Muscle layer of colon (tissue), 2 donors: ENCODE results near the gene GABPB2.

ENCODE experiments used
- H3K27ac ChIP-seq: one replicate; pipeline ENCODE4 v1.7.0; 2013; ENCODE audit warnings: low read depth, mild to moderate bottlenecking, low read length, moderate library complexity
- H3K27me3 ChIP-seq, 2 donors: one replicate each; pipeline ENCODE4 v1.7.0; 2013; ENCODE audit warnings: low read length in 2 of 2, mild to moderate bottlenecking in 2 of 2; ENCODE audit not compliant: insufficient read depth in 2 of 2, control insufficient read depth in 1 of 2
- H3K36me3 ChIP-seq: one replicate; pipeline ENCODE4 v1.7.0; 2013; ENCODE audit warnings: mild to moderate bottlenecking, low read length; ENCODE audit not compliant: insufficient read depth
- H3K4me1 ChIP-seq: one replicate; pipeline ENCODE4 v1.7.0; 2013; ENCODE audit warnings: mild to moderate bottlenecking, low read length; ENCODE audit not compliant: insufficient read depth
- H3K4me3 ChIP-seq, 2 donors: one replicate each; pipeline ENCODE4 v1.7.0; 2013; ENCODE audit warnings: low read length in 2 of 2, low read depth in 1 of 2, mild to moderate bottlenecking in 1 of 2, moderate library complexity in 1 of 2
- H3K9ac ChIP-seq: one replicate; pipeline ENCODE4 v1.7.0; 2013; ENCODE audit warnings: low read length
- H3K9me3 ChIP-seq: one replicate; pipeline ENCODE4 v1.7.0; 2013; ENCODE audit warnings: mild to moderate bottlenecking, low read length
- donor health status: abdominal sarcoma.
- donor health status: Adenocarcinoma of cecum.

Gene GABPB2

DNA sequence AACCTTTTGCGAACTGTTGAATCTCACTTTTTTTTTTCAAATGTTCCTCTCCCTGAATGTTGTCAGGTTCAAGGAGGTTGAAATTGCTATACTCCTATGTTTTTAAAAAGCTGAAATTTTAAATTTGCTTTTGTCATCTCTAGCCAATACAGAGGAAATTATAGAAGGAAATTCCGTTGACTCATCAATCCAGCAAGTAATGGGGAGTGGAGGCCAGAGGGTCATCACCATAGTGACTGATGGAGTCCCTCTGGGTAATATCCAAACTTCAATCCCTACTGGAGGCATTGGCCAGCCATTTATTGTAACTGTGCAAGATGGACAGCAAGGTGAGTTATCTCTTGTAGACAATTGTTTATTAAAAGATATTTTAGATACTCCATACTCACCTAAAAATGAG is 36.3 kb downstream of the GABPB2 start:
- H3K9me3 ChIP-seq, result no peaks in the 10 kb centered on the region
- H3K27me3 ChIP-seq, result no peaks in the 10 kb centered on the region
- H3K27ac ChIP-seq, result no peak overlapping the region
- H3K4me1 ChIP-seq, result no peaks in the 10 kb centered on the region
- no peak overlapping the region for H3K4me3 ChIP-seq
- peaks cover 10% of the 10 kb centered on the region for H3K36me3 ChIP-seq
- no peak overlapping the region for H3K9ac ChIP-seq

DNA sequence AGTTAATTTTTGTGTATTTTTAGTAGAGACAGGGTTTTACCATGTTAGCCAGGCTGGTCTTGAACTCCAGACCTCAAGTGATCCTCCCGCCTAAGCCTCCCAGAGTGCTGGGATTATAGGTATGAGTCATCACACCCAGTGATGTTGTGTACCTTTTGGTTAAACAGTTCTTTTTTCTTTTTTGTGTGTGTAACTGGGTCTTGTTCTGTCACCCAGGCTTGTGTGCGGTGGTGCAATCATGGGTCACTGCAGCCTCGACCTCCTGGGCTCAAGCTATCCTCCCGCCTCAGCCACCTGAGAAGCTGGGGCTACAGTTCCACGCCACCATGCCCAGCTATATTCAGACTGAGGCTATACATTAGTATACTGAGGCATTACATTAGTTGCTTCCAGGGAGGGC is 37.8 kb downstream of the GABPB2 start:
- Histone ChIP-seq H3K27me3 (no peaks in the 10 kb centered on the region), H3K9me3 (no peaks in the 10 kb centered on the region), H3K9ac (no peak overlapping the region), H3K4me1 (no peaks in the 10 kb centered on the region), H3K36me3 (peaks cover 10% of the 10 kb centered on the region), H3K4me3 (no peak overlapping the region), H3K27ac (no peak overlapping the region)

DNA sequence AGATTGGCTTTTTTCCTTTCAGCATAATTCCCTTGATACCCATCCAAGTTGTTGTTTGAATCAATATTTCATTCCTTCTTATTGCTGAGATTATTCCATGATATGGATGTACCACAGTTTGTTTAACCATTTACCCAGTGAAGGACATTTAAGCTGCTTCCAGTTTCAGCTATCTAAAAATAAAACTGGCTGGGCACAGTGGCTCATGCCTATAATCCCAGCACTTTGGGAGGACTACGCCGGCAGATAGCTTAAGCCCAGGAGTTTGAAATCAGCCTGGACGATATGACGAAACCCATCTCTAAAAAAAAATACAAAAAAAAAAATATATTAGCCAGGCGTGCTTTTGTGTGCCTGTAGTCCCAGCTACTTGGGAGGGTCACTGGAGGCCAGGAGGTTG is 43.3 kb downstream of the GABPB2 start:
- Histone ChIP-seq H3K9me3 (no peaks in the 10 kb centered on the region), H3K4me3 (no peak overlapping the region), H3K4me1 (no peaks in the 10 kb centered on the region), H3K27ac (no peak overlapping the region), H3K9ac (no peak overlapping the region), H3K36me3 (peaks cover 11% of the 10 kb centered on the region), H3K27me3 (no peaks in the 10 kb centered on the region)

DNA sequence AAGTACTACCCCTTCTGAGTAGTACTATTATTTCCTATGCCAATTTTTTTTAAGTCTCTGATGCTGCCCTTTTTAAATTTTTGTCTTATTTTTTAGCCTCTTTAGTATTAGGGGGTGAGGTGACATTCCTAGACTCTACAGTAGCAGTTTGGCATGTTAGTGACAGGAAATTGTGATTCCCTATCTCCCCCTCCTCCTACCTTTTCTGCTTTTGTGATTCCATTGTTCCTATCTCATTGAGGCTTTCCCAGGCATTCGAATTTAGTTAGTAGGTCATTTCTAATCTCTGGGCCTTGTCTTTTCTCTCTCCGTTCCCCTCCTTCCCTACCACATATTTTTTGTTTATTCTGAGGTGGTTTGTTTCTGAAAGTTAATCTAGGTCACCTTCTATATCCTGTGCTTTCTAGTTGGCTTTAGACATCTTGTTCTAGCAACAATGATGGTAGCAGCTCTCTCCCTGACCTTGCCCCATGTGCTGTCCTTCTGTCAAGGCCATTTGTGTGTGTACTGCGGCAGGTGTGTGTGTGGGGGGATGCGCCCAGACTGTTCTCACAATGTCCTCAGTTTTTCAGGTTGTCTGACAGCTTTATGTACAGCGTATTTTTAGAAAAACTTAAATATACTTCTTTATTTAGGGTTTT is 54.3 kb downstream of the GABPB2 start:
- no peaks in the 10 kb centered on the region for H3K4me1 ChIP-seq
- no peak overlapping the region for H3K27ac ChIP-seq
- H3K36me3 ChIP-seq, result peaks cover 6% of the 10 kb centered on the region
- no peaks in the 10 kb centered on the region for H3K27me3 ChIP-seq
- no peaks in the 10 kb centered on the region for H3K9me3 ChIP-seq
- H3K4me3 ChIP-seq, result no peak overlapping the region
- H3K9ac ChIP-seq, result no peak overlapping the region

DNA sequence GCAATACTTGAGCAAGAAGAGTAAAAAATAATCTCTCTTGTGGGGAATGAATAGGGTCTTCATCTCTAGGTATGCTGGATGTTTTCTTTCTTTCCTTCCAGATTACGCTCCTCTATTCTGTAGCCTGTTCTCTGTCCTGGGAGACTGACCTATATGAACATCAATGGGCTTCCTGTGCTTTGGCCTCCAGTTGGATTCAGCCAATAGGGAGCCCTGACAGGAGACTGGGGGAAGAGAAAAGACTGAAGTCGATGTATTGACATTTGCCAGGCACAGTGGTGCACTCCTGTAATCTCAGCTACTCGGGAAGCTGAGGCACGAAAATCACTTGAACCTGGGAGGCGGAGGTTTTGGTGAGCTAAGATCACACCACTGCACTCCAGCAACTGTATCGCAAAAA is 58.2 kb downstream of the GABPB2 start:
- Histone ChIP-seq H3K4me3 (no peak overlapping the region), H3K9ac (no peak overlapping the region), H3K27ac (no peak overlapping the region), H3K27me3 (no peaks in the 10 kb centered on the region), H3K9me3 (no peaks in the 10 kb centered on the region), H3K4me1 (peaks cover 8% of the 10 kb centered on the region), H3K36me3 (peaks cover 6% of the 10 kb centered on the region)

DNA sequence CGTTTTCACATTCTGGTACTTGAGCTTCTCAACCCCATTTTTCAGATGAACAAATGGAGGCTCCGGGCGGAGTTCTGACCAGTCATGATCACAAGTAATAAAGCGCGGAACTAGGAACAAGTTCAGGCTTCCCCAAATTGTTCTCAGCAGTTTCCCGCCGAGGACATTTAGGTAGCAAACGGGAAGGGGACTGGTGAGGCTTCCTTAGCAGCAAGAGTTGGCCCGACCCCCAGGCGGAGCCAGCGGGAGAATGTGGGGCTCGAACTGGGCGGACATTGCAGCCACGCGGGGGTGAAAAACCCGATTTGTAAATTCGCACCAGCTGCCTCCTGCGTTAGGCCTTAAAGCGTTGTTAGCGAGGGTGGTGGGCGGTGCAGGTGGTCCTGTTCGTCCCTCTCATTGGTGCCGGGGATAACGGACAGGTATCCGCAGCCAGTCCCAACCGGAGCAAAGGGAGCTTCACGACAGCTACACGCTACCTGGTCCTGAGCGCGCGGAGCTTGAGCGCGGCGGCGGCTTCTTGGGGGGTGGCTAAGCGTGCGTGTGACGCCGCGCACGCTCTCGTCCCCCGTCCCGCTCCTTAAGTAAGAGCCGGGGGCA is 60.5 kb downstream of the GABPB2 start:
- H3K27me3 ChIP-seq, result no peaks in the 10 kb centered on the region
- H3K9ac ChIP-seq, result peak overlapping the region; percentile 63
- peak overlapping the region; percentile 35 to 70 for H3K4me3 ChIP-seq
- peak overlapping the region; percentile 28 for H3K27ac ChIP-seq
- H3K36me3 ChIP-seq, result peaks cover 2% of the 10 kb centered on the region
- peaks cover 8% of the 10 kb centered on the region for H3K4me1 ChIP-seq
- H3K9me3 ChIP-seq, result no peaks in the 10 kb centered on the region

DNA sequence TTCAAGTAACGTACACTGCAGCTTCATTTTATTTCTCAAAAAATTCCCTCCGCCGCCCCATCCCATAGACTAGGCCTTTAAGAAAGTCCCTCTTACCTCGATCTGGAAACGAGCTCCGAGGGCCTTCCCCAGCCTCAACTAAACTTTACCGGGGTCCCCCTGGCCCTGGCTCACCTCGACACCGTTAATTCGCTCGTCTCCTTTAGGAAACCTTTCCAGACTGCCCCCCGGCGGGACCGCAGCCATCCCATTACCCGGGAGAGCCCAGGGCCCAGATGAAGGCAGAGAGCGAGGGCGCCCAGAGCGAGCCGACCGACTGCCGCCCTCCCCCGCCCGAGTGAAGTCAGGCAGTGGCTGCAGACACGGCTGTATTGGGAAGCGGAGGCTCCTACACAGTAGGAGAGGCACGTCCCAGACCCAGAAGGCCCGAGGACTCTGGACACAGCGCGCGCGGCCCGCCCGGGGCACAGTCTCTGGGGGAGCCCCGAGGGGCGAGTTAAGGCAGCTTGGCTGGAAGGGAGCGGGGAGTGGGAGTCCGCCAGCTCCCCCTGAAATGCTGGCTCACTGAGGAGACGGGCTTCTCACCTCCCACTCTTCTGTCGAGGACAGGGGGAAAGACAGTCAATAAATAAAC is 61.3 kb downstream of the GABPB2 start:
- Histone ChIP-seq H3K27me3 (no peaks in the 10 kb centered on the region), H3K4me1 (peaks cover 8% of the 10 kb centered on the region), H3K36me3 (peaks cover 6% of the 10 kb centered on the region), H3K27ac (peak overlapping the region; percentile 28), H3K4me3 (peak overlapping the region; percentile 35 to 70), H3K9ac (peak overlapping the region; percentile 63), H3K9me3 (no peaks in the 10 kb centered on the region)

DNA sequence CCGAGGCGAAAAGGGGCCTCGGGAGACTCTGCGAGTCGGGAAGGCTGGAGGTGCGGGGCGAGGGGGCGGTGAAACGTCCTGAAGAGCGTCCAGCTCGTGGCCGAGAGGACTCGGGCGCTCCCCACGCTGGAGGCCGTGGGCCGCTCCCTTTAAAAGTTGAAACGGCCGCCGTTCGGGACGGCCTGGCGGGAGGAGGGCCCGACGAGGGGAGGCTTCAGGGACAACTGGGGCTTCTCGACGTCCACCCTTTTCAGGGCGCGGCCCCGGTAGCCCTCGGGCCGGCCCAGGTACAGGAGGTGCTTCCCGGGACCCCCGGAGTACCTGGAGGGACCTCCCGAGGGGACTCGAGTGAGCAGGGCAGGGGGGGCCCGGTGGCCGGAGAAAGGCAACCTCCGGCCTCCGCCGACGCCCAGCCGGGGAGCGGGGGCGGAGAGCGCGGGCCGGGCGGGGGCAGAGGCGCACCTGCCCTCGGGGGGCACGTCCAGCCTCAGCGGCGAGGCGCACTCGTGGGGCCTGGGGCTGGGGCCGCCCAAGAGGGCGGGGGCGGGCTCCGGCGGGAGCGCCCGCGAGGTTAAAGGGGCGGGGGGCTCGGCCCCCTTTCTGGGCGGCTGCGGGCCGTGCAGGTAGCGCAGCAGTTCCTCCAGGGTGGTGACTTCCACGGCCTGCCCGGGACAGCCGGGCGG is 61.9 kb downstream of the GABPB2 start:
- Histone ChIP-seq H3K4me1 (peaks cover 8% of the 10 kb centered on the region), H3K9ac (peak overlapping the region; percentile 63), H3K27me3 (no peaks in the 10 kb centered on the region), H3K36me3 (peaks cover 7% of the 10 kb centered on the region), H3K9me3 (no peaks in the 10 kb centered on the region), H3K4me3 (peak overlapping the region; percentile 35 to 70), H3K27ac (no peak overlapping the region)

DNA sequence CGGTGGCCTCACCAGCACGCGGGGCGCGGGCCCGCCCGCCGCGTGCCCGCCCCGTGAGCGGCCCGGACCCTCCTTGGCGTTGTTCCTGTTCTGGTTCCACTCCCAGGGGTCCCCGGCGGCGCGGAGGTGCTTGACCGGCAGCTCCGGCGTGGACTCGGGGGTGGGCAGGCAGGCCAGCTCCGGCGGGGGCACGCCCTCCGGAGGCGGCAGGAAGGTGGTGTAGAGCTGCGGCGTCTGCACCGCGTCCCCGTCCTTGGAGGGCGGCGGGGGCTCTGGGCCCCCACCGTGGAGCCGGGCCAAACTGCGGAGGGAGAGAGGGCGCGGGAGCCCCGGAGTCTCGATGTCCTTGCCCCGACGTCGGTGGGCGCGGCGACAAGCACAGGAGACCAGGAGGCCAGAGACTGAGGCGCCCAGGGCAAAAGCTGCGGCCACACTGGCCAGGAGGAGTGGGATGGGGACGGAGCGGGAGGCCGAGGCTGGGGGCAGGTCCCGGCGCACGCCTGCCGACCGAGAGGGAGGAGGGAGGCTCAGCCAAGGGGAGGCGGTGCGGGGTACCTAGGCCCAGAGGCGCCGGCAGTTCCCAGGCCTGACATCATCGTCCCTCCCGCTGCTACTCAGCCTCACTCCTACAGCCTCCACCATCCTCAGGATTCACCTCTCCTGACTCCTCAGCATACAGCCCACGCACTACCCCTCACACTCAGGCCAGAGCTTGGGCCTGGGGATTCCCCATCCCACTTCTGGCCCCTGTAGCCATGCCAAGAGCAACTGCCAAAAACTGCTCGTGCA is 62.7 kb downstream of the GABPB2 start:
- Histone ChIP-seq H3K9ac (no peak overlapping the region), H3K4me1 (peaks cover 8% of the 10 kb centered on the region), H3K27me3 (no peaks in the 10 kb centered on the region), H3K9me3 (no peaks in the 10 kb centered on the region), H3K27ac (no peak overlapping the region), H3K4me3 (no peak overlapping the region), H3K36me3 (peaks cover 7% of the 10 kb centered on the region)

DNA sequence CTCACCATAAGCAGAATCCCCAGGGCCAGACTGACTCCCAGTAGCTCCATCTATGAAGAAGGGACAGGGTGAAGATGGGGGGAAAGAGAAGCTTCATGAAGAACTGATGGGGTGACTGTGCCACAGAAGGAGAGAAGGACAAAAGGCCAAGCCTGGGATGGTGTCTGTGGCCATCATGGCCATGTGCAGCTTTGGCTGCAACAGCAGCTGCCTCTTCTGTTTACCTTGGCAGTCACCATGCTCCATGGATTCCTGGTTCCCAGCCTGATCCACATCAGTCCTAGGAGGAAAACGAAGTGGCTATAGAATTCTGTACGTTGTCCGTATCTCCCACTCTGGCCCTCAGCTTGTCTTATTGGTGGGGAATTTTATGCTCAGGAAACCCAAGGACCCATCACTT is 63.8 kb downstream of the GABPB2 start:
- Histone ChIP-seq H3K4me1 (peaks cover 8% of the 10 kb centered on the region), H3K4me3 (no peak overlapping the region), H3K9ac (no peak overlapping the region), H3K27ac (no peak overlapping the region), H3K9me3 (no peaks in the 10 kb centered on the region), H3K36me3 (peaks cover 7% of the 10 kb centered on the region), H3K27me3 (no peaks in the 10 kb centered on the region)

DNA sequence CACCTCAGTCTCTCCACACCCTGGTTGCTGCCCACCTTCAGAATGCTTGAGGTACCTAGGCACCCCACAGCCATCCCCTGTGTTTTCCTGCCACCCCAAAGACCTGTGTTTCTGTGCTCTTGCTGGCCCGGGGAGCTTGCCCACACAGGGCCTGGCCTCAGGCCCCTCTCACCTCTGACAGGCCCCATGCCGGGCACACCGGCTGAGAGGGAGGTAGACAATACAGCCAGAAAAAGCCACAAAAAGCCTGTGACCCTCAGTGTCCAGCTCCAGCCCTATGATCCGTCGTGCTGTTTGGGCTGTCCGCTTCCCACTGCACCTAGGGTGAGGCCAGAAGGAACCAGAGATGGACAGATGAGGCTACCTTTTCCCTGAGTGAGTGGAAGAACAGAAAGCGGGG is 64.4 kb downstream of the GABPB2 start:
- Histone ChIP-seq H3K9ac (no peak overlapping the region), H3K27me3 (no peaks in the 10 kb centered on the region), H3K36me3 (peaks cover 7% of the 10 kb centered on the region), H3K4me3 (no peak overlapping the region), H3K9me3 (no peaks in the 10 kb centered on the region), H3K27ac (no peak overlapping the region), H3K4me1 (peaks cover 8% of the 10 kb centered on the region)
